Spleen (tissue), 11 donors: ENCODE results near the gene SPP1. TPM values are rescaled to one million over a fixed set of nuclear protein-coding genes. Genes with fewer than 3 reads are reported as not detected.

Experiments
- DNase-seq: peaks from one replicate; pipeline ENCODE4 v3.0.0-alpha.2; 2020
- H3K27ac ChIP-seq, 8 donors: fragments of 200-600 bp; sonication (generic) in 7 of 8; 1 replicate in 4 of 8; 2 replicates in 4 of 8; pipeline versions ENCODE4 v1.5.0 to v1.8.0; 2016 to 2021; ENCODE audit warnings: inconsistent platforms in 4 of 8, mild to moderate bottlenecking in 4 of 8, moderate library complexity in 1 of 8
- H3K27me3 ChIP-seq, 7 donors: fragments of 200-600 bp; sonication (generic) in 6 of 7; replicated peaks in 1 of 7; 1 replicate in 4 of 7; 2 replicates in 3 of 7; pipeline versions ENCODE4 v1.5.0 to v1.8.0; 2016 to 2021; ENCODE audit warnings: inconsistent platforms in 3 of 7, mild to moderate bottlenecking in 1 of 7
- H3K36me3 ChIP-seq, 6 donors: fragments of 200-600 bp; sonication (generic) in 5 of 6; 1 replicate in 4 of 6; 2 replicates in 2 of 6; pipeline versions ENCODE4 v1.5.0 to v1.8.0; 2016 to 2021; ENCODE audit warnings: inconsistent platforms in 2 of 6
- H3K4me1 ChIP-seq, 6 donors: fragments of 200-600 bp; sonication (generic) in 5 of 6; 1 replicate in 3 of 6; 2 replicates in 3 of 6; pipeline versions ENCODE4 v1.5.0 to v1.8.0; 2016 to 2021; ENCODE audit warnings: inconsistent platforms in 3 of 6
- H3K4me3 ChIP-seq, 8 donors: fragments of 200-600 bp; sonication (generic) in 7 of 8; 1 replicate in 4 of 8; 2 replicates in 4 of 8; pipeline versions ENCODE4 v1.5.0 to v1.8.0; 2016 to 2021; ENCODE audit warnings: inconsistent platforms in 4 of 8, mild to moderate bottlenecking in 4 of 8, moderate library complexity in 2 of 8
- H3K9me3 ChIP-seq, 8 donors: fragments of 200-600 bp; sonication (generic) in 7 of 8; 1 replicate in 4 of 8; 2 replicates in 4 of 8; pipeline versions ENCODE4 v1.5.0 to v1.8.0; 2016 to 2021; ENCODE audit warnings: inconsistent platforms in 4 of 8
- POLR2A ChIP-seq, 3 donors: fragments of 450-650 bp; IDR thresholded peaks; one replicate each; pipeline ENCODE4 v1.5.1; 2017; ENCODE audit warnings: antibody characterized with exemption in 3 of 3, mild to moderate bottlenecking in 1 of 3
- POLR2AphosphoS5 ChIP-seq, 3 donors: sonication (generic); formaldehyde crosslinking; IDR thresholded peaks; one replicate each; pipeline ENCODE4 v1.5.1; 2017; ENCODE audit warnings: antibody characterized with exemption in 3 of 3
- WGBS, 5 donors: extraction: QIAGEN DNeasy Blood & Tissue Kit in 3 of 5; methylation state at CpG; one replicate each; pipeline versions ENCODE4 v1.1.5 to v1.1.7; 2013 to 2018; 5-methylcytosine and 5-hydroxymethylcytosine counted together
- intact Hi-C: fragments of 100-400 bp; cut with DNase I; formaldehyde crosslinking; loops from one replicate; pipeline ENCODE4 v1.15.0; 2023; ENCODE audit warnings: low total_unique reads
- polyA plus RNA-seq, 3 donors: library from polyadenylated mRNA; stranded (reverse); fragments of 200-250 nt; gene quantifications; one replicate each; pipeline ENCODE4 v1.2.1, GENCODE V29; 2013
- total RNA-seq, 7 donors: library from RNA; depleted of rRNA in 3 of 7; stranded (reverse); fragments of >200 nt in 3 of 7; fragmentation: NEBNext Ultra II Directional in 4 of 7; extraction: Animal tissue kit (Norgen Biotek cat#: 25700) in 4 of 7; gene quantifications; one replicate each; pipeline versions ENCODE4 v1.1.0 to v1.2.1, GENCODE V29; 2016 to 2021
- TF ChIP-seq, protein P1 (sequence below), 11 experiments: fragments of 200-600 bp in 7 of 11; fragments of 450-650 bp in 4 of 11; sonication (generic) in 4 of 11; IDR thresholded peaks in 8 of 11; conservative IDR thresholded peaks in 3 of 11; 1 replicate in 7 of 11; 2 replicates in 4 of 11; pipeline versions ENCODE4 v1.4.0 to v1.8.0; 2016 to 2021; ENCODE audit warnings: antibody characterized with exemption in 11 of 11, inconsistent platforms in 4 of 11, mild to moderate bottlenecking in 1 of 11
- donor health status: healthy with polysubstance abuse.
- donor health status: DM: no; HTN: no; CAD: no; lungs with moderate emphysema.
- donor health status: DM: no; HTN: no; CAD: no.
- donor health status: Bipolar disorder and iron deficiency.
- donor health status: healthy.
- donor health status: DM: no; HTN: no; CAD: no.
- donor health status: DM: yes; HTN: yes; CAD: no.

Gene SPP1
- total and polyA plus RNA-seq, 10 donors, result 0.28 to 18.4 (median 2.0) TPM

- 15 to 22% (median 16%) methylated on average over 5 of the region's 5 CpGs for WGBS, 5 donors
- intact Hi-C loops, result no loop called here
- peak overlapping the region in 3 of 8 donors; percentile 80 to 86 (median 82) for H3K27ac ChIP-seq
Observed at GRCh38 chr4:88008743-88009171, 33.2 kb downstream of the SPP1 start.

DNA sequence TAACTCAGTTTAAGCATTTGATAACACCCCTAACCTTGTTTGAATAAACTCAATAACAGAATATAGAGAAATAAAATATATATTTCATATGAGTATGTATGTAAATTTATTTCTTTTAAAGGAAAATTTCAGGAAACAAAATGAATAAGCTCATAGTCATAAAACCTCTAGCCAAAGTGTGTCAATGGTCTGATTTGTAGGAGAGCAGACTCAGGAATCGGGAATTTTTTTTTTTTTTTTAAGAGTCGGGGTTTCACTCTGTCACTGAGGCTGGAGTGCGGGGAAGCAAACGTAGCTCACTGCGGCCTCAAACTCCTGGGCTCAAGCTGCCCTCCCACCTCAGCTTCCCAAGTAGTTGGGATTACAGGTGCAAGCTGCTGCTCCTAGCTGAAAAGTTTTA is 34.4 kb downstream of the SPP1 start:
- Histone ChIP-seq H3K4me3 (no peak overlapping the region), H3K36me3 (no peaks in the 10 kb centered on the region), H3K27me3 (peaks cover 0 to 3% (median 0%) of the 10 kb centered on the region in 7 donors), H3K27ac (no peak overlapping the region), H3K4me1 (peaks cover 13 to 64% (median 44%) of the 10 kb centered on the region in 6 donors), H3K9me3 (no peaks in the 10 kb centered on the region)
- TF ChIP-seq, protein P1, sequence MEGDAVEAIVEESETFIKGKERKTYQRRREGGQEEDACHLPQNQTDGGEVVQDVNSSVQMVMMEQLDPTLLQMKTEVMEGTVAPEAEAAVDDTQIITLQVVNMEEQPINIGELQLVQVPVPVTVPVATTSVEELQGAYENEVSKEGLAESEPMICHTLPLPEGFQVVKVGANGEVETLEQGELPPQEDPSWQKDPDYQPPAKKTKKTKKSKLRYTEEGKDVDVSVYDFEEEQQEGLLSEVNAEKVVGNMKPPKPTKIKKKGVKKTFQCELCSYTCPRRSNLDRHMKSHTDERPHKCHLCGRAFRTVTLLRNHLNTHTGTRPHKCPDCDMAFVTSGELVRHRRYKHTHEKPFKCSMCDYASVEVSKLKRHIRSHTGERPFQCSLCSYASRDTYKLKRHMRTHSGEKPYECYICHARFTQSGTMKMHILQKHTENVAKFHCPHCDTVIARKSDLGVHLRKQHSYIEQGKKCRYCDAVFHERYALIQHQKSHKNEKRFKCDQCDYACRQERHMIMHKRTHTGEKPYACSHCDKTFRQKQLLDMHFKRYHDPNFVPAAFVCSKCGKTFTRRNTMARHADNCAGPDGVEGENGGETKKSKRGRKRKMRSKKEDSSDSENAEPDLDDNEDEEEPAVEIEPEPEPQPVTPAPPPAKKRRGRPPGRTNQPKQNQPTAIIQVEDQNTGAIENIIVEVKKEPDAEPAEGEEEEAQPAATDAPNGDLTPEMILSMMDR (IDR thresholded peaks at IDR 0.05 in 8 of 11, conservative IDR thresholded peaks at IDR 0.05 in 3 of 11), result no peak
- no peak for TF ChIP-seq POLR2AphosphoS5 (IDR thresholded peaks at IDR 0.05)
- no peak for TF ChIP-seq POLR2A (IDR thresholded peaks at IDR 0.05)
- intact Hi-C loops, result no loop called here
- no peak for DNase-seq
- WGBS, 5 donors, result 66 to 81% (median 77%) methylated on average over 5 of the region's 5 CpGs

More at GRCh38 chr4:88008743-88009171, 33.2 kb downstream of the SPP1 start:
- no peaks in the 10 kb centered on the region for H3K9me3 ChIP-seq
- H3K4me3 ChIP-seq, result peak overlapping the region; percentile 71 to 97 (median 92)
- no peaks in the 10 kb centered on the region for H3K36me3 ChIP-seq
- H3K27me3 ChIP-seq, result peaks cover 0 to 3% (median 0%) of the 10 kb centered on the region in 7 donors
- TF ChIP-seq, protein P1 (IDR thresholded peaks at IDR 0.05 in 8 of 11, conservative IDR thresholded peaks at IDR 0.05 in 3 of 11), result no peak
- no peak for TF ChIP-seq POLR2A (IDR thresholded peaks at IDR 0.05)
- no peak for TF ChIP-seq POLR2AphosphoS5 (IDR thresholded peaks at IDR 0.05)
- peaks cover 13 to 64% (median 44%) of the 10 kb centered on the region in 6 donors for H3K4me1 ChIP-seq
- DNase-seq, result no peak

- Histone ChIP-seq H3K27ac (no peak overlapping the region), H3K27me3 (peaks cover 0 to 3% (median 0%) of the 10 kb centered on the region in 7 donors), H3K9me3 (no peaks in the 10 kb centered on the region), H3K36me3 (no peaks in the 10 kb centered on the region), H3K4me1 (peaks cover 13 to 64% (median 44%) of the 10 kb centered on the region in 6 donors), H3K4me3 (no peak overlapping the region)
- intact Hi-C loops, result no loop called here
- TF ChIP-seq, protein P1 (IDR thresholded peaks at IDR 0.05 in 8 of 11, conservative IDR thresholded peaks at IDR 0.05 in 3 of 11), result no peak
- no peak for TF ChIP-seq POLR2A (IDR thresholded peaks at IDR 0.05)
- no peak for TF ChIP-seq POLR2AphosphoS5 (IDR thresholded peaks at IDR 0.05)
- 28 to 65% (median 46%) methylated on average over 2 of the region's 2 CpGs for WGBS, 5 donors
- no peak for DNase-seq
Observed at GRCh38 chr4:88010966-88011365, 35.5 kb downstream of the SPP1 start.

DNA sequence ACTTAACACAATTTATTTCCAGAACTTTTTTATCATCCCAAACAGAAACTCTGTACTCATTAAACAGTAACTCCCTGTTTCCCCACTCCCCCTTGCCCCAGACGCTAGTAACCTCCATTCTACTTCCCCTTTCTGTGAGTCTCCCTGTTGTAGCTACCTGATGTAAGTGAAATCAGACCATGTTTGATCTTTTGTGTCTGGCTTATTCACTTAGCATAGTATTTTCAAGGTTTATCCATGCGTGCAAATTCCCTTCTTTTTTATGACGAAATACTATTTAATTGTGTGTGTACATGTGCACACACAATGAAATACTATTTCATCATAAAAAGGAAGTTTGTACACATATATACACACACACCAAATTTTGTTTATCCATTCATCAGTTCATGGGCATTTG is 37.1 kb downstream of the SPP1 start:
- Histone ChIP-seq H3K27ac (no peak overlapping the region), H3K27me3 (peaks cover 0 to 3% (median 0%) of the 10 kb centered on the region in 7 donors), H3K4me3 (no peak overlapping the region), H3K36me3 (no peaks in the 10 kb centered on the region), H3K4me1 (peaks cover 13 to 56% (median 37%) of the 10 kb centered on the region in 6 donors), H3K9me3 (no peaks in the 10 kb centered on the region)
- TF ChIP-seq POLR2A (IDR thresholded peaks at IDR 0.05) (no peak), POLR2AphosphoS5 (IDR thresholded peaks at IDR 0.05) (no peak)
- TF ChIP-seq, protein P1 (IDR thresholded peaks at IDR 0.05 in 8 of 11, conservative IDR thresholded peaks at IDR 0.05 in 3 of 11), result no peak
- WGBS, 5 donors, result 25 to 47% (median 32%) methylated on average over 3 of the region's 3 CpGs
- no peak for DNase-seq
- intact Hi-C loops, result no loop called here
